Small intestine (tissue), 7 donors: ENCODE measurements around the gene CDIPT. TPM values are rescaled to one million over a fixed set of nuclear protein-coding genes. Genes with fewer than 3 reads are reported as not detected.
A peak's percentile ranks its signal among the peaks of the same experiment; 100 is the strongest.

ENCODE experiments used
- DNase-seq, 2 donors: peaks; one replicate each; pipeline versions ENCODE4 v3.0.0 to v3.0.0-alpha.2; 2013
- FAIRE-seq: peaks from 2 replicates; lab custom pipeline; 2012; peaks lifted over from hg19 to GRCh38; lab: Jason Lieb, UNC
- H3K27ac ChIP-seq, 3 donors: one replicate each; pipeline ENCODE4 v1.5.1; 2013; ENCODE audit warnings: low read length in 2 of 3, mild to moderate bottlenecking in 2 of 3, control low read depth in 1 of 3, inconsistent platforms in 1 of 3, low read depth in 1 of 3, moderate library complexity in 1 of 3
- H3K27me3 ChIP-seq, 3 donors: one replicate each; pipeline ENCODE4 v1.6.1; 2013; ENCODE audit warnings: low read length in 3 of 3, inconsistent platforms in 1 of 3; ENCODE audit not compliant: control insufficient read depth in 3 of 3, insufficient read depth in 3 of 3
- H3K36me3 ChIP-seq, 3 donors: one replicate each; pipeline ENCODE4 v1.6.1; 2013; ENCODE audit warnings: low read length in 3 of 3, inconsistent platforms in 1 of 3, low read depth in 1 of 3, mild to moderate bottlenecking in 1 of 3, moderate library complexity in 1 of 3; ENCODE audit not compliant: control insufficient read depth in 3 of 3, insufficient read depth in 2 of 3
- H3K4me1 ChIP-seq, 3 donors: one replicate each; pipeline ENCODE4 v1.6.1; 2013; ENCODE audit warnings: low read length in 2 of 3, inconsistent platforms in 1 of 3, low read depth in 1 of 3, mild to moderate bottlenecking in 1 of 3, moderate library complexity in 1 of 3; ENCODE audit not compliant: control insufficient read depth in 3 of 3, insufficient read depth in 2 of 3
- H3K4me3 ChIP-seq, 3 donors: one replicate each; pipeline ENCODE4 v1.5.1; 2013; ENCODE audit warnings: low read length in 3 of 3, control low read depth in 1 of 3, inconsistent platforms in 1 of 3, low read depth in 1 of 3, mild to moderate bottlenecking in 1 of 3, moderate library complexity in 1 of 3
- H3K9me3 ChIP-seq, 2 donors: one replicate each; pipeline ENCODE4 v1.6.1; 2013; ENCODE audit warnings: low read depth in 1 of 2, low read length in 1 of 2; ENCODE audit not compliant: control insufficient read depth in 2 of 2, insufficient read depth in 1 of 2
- WGBS, 3 donors: extraction: QIAGEN DNeasy Blood & Tissue Kit; methylation state at CpG; one replicate each; pipeline ENCODE4 v1.1.7; 2013; 5-methylcytosine and 5-hydroxymethylcytosine counted together
- polyA plus RNA-seq, 4 donors: library from polyadenylated mRNA; stranded (reverse) in 3 of 4; unstranded in 1 of 4; fragments of 200-250 nt in 3 of 4; fragments of 120-200 nt in 1 of 4; gene quantifications; one replicate each; pipeline versions ENCODE4 v1.2.1 to v1.2.3, GENCODE V29; 2013
- donor health status: healthy with polysubstance abuse.
- donor health status: control.
- donor health status: control.
- donor health status: Bipolar disorder and iron deficiency.
- donor health status: healthy.

Gene CDIPT
- polyA plus RNA-seq, 4 donors, result 51.9 to 76.9 (median 61.2) TPM

DNA sequence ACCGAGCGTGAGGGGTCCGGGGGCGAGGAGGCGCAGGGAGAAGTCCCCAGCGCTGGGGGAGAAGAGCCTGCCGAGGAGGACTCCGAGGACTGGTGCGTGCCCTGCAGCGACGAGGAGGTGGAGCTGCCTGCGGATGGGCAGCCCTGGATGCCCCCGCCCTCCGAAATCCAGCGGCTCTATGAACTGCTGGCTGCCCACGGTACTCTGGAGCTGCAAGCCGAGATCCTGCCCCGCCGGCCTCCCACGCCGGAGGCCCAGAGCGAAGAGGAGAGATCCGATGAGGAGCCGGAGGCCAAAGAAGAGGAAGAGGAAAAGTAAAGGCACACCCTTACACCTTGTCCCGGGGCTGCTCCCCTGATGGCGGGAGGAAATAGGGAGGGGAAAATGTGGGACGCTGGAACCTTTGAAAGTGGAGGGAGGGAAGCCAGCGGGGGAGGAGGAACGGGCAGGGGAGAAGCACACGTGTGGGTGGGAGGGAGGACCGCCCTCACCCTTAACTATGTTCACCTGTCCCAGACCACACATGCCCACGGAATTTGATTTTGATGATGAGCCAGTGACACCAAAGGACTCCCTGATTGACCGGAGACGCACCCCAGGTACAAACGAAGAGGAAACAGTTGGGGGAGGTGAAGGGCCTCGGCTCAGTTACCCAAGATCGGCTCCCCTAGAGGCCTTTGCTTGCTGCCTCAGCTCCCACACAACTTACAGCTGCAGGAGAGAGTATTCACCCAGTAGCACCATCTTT is 46.2 kb downstream of the CDIPT start:
- peak overlapping the region; percentile 58 to 93 (median 62) for H3K4me3 ChIP-seq
- FAIRE-seq, result no peak
- peaks cover under 1 to 51% (median 7%) of the 10 kb centered on the region in 3 donors for H3K4me1 ChIP-seq
- 0 to 1% (median 1%) methylated on average over 36 to 37 of the region's 37 CpGs for WGBS, 3 donors
- H3K27ac ChIP-seq, result peak overlapping the region; percentile 80 to 97 (median 96)
- H3K36me3 ChIP-seq, result peaks cover 0 to 33% (median 2%) of the 10 kb centered on the region in 3 donors
- peak; percentile 78 to 86 for DNase-seq
- peaks cover 0 to 21% (median 0%) of the 10 kb centered on the region in 3 donors for H3K27me3 ChIP-seq
- no peaks in the 10 kb centered on the region for H3K9me3 ChIP-seq

DNA sequence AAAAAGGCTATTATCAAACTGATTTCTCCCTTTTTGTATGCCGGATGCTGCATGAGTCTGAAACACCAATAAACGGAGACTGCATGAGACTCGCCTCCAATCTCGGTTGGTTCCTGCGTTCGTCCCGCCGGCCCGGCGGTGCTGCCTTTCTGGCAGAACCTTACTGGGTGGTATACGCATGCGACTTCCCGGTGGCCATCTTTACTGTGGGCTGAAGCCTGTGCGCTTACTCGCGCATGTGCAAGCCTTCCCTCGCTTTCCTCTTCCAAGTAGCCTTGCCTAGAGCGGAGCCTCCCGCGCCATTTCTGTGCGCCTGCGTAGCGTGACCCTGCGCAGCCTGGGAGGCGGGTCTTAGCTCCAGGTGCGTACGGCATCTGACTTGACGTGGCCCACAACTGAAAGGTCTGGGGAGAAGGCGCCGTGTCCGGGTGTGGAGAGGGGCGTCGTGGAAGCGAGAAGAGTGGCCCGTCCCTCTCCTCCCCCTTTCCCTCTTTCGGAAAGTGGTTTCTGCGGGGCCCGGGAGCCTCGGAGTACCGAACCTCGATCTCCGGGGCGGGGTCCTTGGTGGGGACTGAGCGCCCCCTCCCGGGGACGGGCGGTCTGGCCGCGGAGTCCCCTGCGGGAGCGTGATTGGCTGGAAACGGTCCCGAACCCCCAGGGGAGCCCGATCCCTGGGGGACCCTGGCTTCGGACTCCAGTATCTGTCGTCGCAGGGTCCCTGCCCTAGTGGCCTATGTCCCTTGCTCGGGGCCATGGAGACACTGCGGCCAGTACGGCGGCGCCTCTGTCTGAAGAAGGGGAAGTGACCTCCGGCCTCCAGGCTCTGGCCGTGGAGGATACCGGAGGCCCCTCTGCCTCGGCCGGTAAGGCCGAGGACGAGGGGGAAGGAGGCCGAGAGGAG is 47.0 kb downstream of the CDIPT start, which contains the start of gene PAGR1:
Gene PAGR1 (plus strand): TSS at position 360 of the 901 bp plus-strand sequence. CDS start 374 bp downstream, at position 734.
- FAIRE-seq, result no peak
- WGBS, 3 donors, result 0 to 1% (median 1%) methylated on average over 66 to 70 of the region's 70 CpGs
- Histone ChIP-seq H3K4me1 (peaks cover 2 to 51% (median 7%) of the 10 kb centered on the region in 3 donors), H3K36me3 (peaks cover 0 to 28% (median 2%) of the 10 kb centered on the region in 3 donors), H3K27me3 (peaks cover 0 to 21% (median 0%) of the 10 kb centered on the region in 3 donors), H3K9me3 (no peaks in the 10 kb centered on the region), H3K4me3 (peak within 1 kb of the TSS; percentile 58 to 93 (median 62)), H3K27ac (peak within 1 kb of the TSS; percentile 80 to 97 (median 96))
- DNase-seq, result peak; percentile 98 to 100

DNA sequence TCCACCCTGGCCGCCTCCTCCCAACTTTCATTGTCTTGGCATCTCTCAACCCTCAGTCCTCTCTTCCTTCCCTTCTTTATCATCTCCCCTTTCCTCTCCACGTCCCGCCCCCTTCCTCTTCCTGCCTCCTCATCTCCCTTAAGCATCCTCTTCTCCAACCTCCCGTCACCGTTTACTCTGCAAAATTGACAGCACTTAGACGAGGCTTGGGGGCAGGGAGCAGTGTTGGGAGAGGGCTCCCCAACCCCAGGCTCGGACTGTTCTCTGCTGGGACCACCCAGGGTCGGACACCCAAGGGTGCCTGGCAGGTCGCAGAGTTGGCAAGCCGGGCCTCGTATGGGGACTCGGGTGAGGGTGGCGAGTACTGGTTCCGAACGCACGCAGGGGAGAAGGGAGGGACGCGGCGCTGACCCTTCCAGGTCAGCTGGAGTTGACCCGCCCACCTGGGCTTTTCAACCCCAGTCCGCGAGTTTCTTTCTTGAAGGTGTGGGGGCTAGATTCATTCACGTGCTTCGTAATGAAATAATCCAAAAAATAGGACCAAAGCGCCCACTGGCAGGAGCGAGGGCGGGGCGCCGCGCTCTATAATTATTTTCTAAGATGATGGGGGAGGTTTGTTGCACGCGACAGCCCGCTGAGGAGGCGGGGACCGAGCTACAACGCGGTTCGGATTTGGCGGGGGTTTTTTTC is 47.8 kb downstream of the CDIPT start:
- Histone ChIP-seq H3K27me3 (peaks cover 0 to 21% (median 0%) of the 10 kb centered on the region in 3 donors), H3K9me3 (no peaks in the 10 kb centered on the region), H3K4me3 (peak overlapping the region in 2 of 3 donors; percentile 5 to 93), H3K36me3 (peaks cover 0 to 32% (median 2%) of the 10 kb centered on the region in 3 donors), H3K4me1 (peaks cover 4 to 57% (median 11%) of the 10 kb centered on the region in 3 donors), H3K27ac (peak overlapping the region in 2 of 3 donors; percentile 30 to 47)
- FAIRE-seq (no peak), DNase-seq (no peak)
- WGBS, 3 donors, result 5 to 8% (median 6%) methylated on average over 39 of the region's 39 CpGs

DNA sequence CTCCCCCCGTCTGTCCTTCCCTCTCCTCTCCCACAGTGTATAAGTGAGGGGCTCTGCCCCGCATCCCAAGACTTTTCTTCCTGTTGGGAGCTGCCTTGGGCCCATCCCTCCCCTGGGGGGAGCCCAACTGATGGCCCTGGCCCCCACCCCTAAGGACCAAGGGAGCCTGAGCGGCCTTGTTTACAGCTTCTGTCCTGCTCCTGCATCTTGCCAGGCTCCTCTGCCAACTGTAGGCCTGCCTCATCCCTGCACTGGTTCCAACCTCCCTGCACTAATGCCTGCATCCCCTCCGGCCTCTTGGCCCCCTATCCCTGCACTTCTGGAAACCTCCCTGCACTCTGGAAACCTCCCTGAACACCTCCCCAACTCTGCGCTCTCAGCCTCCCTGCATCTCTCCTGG is 48.4 kb downstream of the CDIPT start:
- FAIRE-seq (no peak), DNase-seq (no peak)
- H3K4me3 ChIP-seq, result no peak overlapping the region
- 79 to 96% (median 85%) methylated on average over 5 of the region's 5 CpGs for WGBS, 3 donors
- no peak overlapping the region for H3K27ac ChIP-seq
- no peaks in the 10 kb centered on the region for H3K9me3 ChIP-seq
- H3K36me3 ChIP-seq, result peaks cover 0 to 33% (median 2%) of the 10 kb centered on the region in 3 donors
- H3K27me3 ChIP-seq, result peaks cover 0 to 21% (median 0%) of the 10 kb centered on the region in 3 donors
- peaks cover 4 to 56% (median 7%) of the 10 kb centered on the region in 3 donors for H3K4me1 ChIP-seq

DNA sequence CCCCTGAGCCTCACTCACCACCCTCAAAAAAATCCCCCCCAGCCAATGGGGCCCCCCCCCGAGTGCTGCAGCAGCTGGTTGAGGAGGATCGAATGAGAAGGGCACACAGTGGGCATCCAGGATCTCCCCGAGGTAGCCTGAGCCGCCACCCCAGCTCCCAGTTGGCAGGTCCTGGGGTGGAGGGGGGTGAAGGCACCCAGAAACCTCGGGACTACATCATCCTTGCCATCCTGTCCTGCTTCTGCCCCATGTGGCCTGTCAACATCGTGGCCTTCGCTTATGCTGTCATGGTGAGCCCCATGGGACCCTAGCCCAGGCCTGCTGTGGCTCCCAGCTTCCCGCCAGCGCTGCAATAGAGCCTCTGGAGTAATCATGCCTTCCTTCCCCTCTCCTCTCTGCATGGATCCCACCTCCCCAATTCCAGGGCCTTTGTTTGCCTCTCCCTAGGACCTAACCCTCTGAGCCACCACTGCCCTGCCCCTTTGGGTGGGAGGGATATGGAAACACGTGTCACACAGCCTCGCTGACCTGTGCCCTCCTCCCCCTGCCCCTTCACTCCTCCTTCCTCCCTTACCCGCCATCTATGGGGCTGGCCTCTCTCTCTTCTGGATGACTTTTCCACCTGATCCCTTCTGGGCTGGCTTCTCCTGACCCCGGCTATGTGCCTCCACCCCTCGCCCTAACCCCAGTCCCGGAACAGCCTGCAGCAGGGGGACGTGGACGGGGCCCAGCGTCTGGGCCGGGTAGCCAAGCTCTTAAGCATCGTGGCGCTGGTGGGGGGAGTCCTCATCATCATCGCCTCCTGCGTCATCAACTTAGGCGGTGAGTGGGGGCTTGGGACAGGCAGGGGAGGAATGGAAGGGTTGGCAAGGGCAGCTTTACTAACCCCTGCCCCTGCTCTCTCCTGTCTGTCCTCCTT is 49.1 kb downstream of the CDIPT start:
- Histone ChIP-seq H3K4me3 (no peak overlapping the region), H3K36me3 (peaks cover 0 to 33% (median 2%) of the 10 kb centered on the region in 3 donors), H3K27ac (no peak overlapping the region), H3K4me1 (peaks cover 7 to 58% (median 11%) of the 10 kb centered on the region in 3 donors), H3K9me3 (no peaks in the 10 kb centered on the region), H3K27me3 (peaks cover 0 to 21% (median 0%) of the 10 kb centered on the region in 3 donors)
- DNase-seq, result no peak
- FAIRE-seq, result no peak
- WGBS, 3 donors, result 72 to 79% (median 78%) methylated on average over 21 to 24 of the region's 24 CpGs

DNA sequence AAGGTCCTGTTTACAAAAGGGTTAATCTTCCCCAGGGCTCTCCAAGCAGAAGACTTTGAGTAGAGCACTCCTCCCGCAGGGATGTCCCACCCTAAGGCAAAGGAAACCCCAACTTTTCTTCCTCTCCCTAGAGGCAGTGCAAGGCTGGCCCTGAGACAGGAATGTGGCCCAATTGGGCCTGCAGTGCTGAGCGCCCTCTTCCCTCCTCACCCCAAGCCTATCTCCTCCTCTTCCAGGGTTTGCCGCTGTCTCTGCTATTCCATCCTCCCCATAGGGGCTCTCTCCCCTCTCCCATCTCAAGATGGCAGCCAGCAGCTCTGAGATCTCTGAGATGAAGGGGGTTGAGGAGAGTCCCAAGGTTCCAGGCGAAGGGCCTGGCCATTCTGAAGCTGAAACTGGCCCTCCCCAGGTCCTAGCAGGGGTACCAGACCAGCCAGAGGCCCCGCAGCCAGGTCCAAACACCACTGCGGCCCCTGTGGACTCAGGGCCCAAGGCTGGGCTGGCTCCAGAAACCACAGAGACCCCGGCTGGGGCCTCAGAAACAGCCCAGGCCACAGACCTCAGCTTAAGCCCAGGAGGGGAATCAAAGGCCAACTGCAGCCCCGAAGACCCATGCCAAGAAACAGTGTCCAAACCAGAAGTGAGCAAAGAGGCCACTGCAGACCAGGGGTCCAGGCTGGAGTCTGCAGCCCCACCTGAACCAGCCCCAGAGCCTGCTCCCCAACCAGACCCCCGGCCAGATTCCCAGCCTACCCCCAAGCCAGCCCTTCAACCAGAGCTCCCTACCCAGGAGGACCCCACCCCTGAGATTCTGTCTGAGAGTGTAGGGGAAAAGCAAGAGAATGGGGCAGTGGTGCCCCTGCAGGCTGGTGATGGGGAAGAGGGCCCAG is 50.0 kb downstream of the CDIPT start:
- no peaks in the 10 kb centered on the region for H3K9me3 ChIP-seq
- DNase-seq, result no peak
- H3K4me1 ChIP-seq, result peaks cover 7 to 64% (median 18%) of the 10 kb centered on the region in 3 donors
- 71 to 75% (median 73%) methylated on average over 9 of the region's 9 CpGs for WGBS, 3 donors
- peak overlapping the region in 1 of 3 donors; percentile 63 for H3K4me3 ChIP-seq
- FAIRE-seq, result no peak
- peaks cover 0 to 21% (median 0%) of the 10 kb centered on the region in 3 donors for H3K27me3 ChIP-seq
- peaks cover 0 to 34% (median 0%) of the 10 kb centered on the region in 3 donors for H3K36me3 ChIP-seq
- H3K27ac ChIP-seq, result peak overlapping the region in 1 of 3 donors; percentile 46
